Neural crest cell (in vitro differentiated cells): ENCODE measurements around the gene ALDH3A2. TPM values are rescaled to one million over a fixed set of nuclear protein-coding genes. Genes with fewer than 3 reads are reported as not detected.

Source experiments
- DNase-seq: peaks from one replicate; pipeline ENCODE4 v3.0.0; 2021; ENCODE audit warnings: low read depth, mixed read lengths, low spot score
- H3K27ac Mint-ChIP-seq: one replicate; pipeline ENCODE4 v1.8.0; 2021; ENCODE audit warnings: mild to moderate bottlenecking, mixed read lengths; ENCODE audit not compliant: unreplicated experiment
- H3K27me3 Mint-ChIP-seq: 2 replicates; pipeline ENCODE4 v1.8.0; 2021; ENCODE audit warnings: low read depth, mild to moderate bottlenecking, mixed read lengths
- H3K36me3 Mint-ChIP-seq: 2 replicates; pipeline ENCODE4 v1.8.0; 2021; ENCODE audit warnings: low read depth, mild to moderate bottlenecking, mixed read lengths
- H3K4me1 Mint-ChIP-seq: 2 replicates; pipeline ENCODE4 v1.8.0; 2021; ENCODE audit warnings: mixed read lengths
- H3K4me3 Mint-ChIP-seq: one replicate; pipeline ENCODE4 v1.8.0; 2021; ENCODE audit warnings: mild to moderate bottlenecking, mixed read lengths
- H3K9me3 Mint-ChIP-seq: 2 replicates; pipeline ENCODE4 v1.8.0; 2021; ENCODE audit warnings: mixed read lengths
- CTCF ChIP-seq: fragments of 200-600 bp; sonication (generic); conservative IDR thresholded peaks from 2 replicates; pipeline ENCODE4 v1.5.0; 2021; ENCODE audit warnings: antibody characterized with exemption, mild to moderate bottlenecking
- total RNA-seq: library from RNA; stranded (reverse); gene quantifications from 2 replicates; pipeline ENCODE4 v1.2.1, GENCODE V29; 2021

Gene ALDH3A2
- total RNA-seq, 1 donor from 2014 or later: 53.4 TPM

GRCh38 chr17:19644493-19645210, 3.9 kb upstream of the ALDH3A2 start:
- no peaks in the 10 kb centered on the region for H3K36me3 Mint-ChIP-seq
- no peak overlapping the region for H3K27ac Mint-ChIP-seq
- H3K9me3 Mint-ChIP-seq: no peaks in the 10 kb centered on the region
- H3K27me3 Mint-ChIP-seq: peaks cover 13% of the 10 kb centered on the region
- peaks cover 21% of the 10 kb centered on the region for H3K4me1 Mint-ChIP-seq
- no peak for DNase-seq
- H3K4me3 Mint-ChIP-seq: peak overlapping the region; percentile 29
- TF ChIP-seq CTCF: no peak

- H3K4me3 Mint-ChIP-seq: peak overlapping the region; percentile 84
Observed at GRCh38 chr17:19645734-19646201, 2.8 kb upstream of the ALDH3A2 start.

GRCh38 chr17:19646788-19647696, 1.5 kb upstream of the ALDH3A2 start:
- Mint-ChIP-seq H3K27me3 (peaks cover 7% of the 10 kb centered on the region), H3K36me3 (no peaks in the 10 kb centered on the region), H3K4me1 (peaks cover 29% of the 10 kb centered on the region), H3K9me3 (no peaks in the 10 kb centered on the region), H3K27ac (peak overlapping the region; percentile 98), H3K4me3 (peak overlapping the region; percentile 91)
- TF ChIP-seq CTCF: no peak
- no peak for DNase-seq

More at GRCh38 chr17:19645734-19646201, 2.8 kb upstream of the ALDH3A2 start:
- Mint-ChIP-seq H3K36me3 (no peaks in the 10 kb centered on the region), H3K4me1 (peaks cover 26% of the 10 kb centered on the region), H3K27me3 (peaks cover 13% of the 10 kb centered on the region), H3K27ac (no peak overlapping the region), H3K9me3 (no peaks in the 10 kb centered on the region)
- TF ChIP-seq CTCF: peak; percentile 63
- DNase-seq: peak; percentile 35

GRCh38 chr17:19647697-19648474, 665 bp upstream of the ALDH3A2 start:
- peak overlapping the region; percentile 98 for H3K27ac Mint-ChIP-seq
- TF ChIP-seq CTCF: no peak
- DNase-seq: no peak
- peak overlapping the region; percentile 91 for H3K4me3 Mint-ChIP-seq
- peaks cover 29% of the 10 kb centered on the region for H3K4me1 Mint-ChIP-seq
- no peaks in the 10 kb centered on the region for H3K9me3 Mint-ChIP-seq
- H3K27me3 Mint-ChIP-seq: peaks cover 4% of the 10 kb centered on the region
- peaks cover 3% of the 10 kb centered on the region for H3K36me3 Mint-ChIP-seq

GRCh38 chr17:19649274-19649541, 657 bp downstream of the ALDH3A2 start:
- no peaks in the 10 kb centered on the region for H3K9me3 Mint-ChIP-seq
- TF ChIP-seq CTCF: no peak
- no peak for DNase-seq
- no peaks in the 10 kb centered on the region for H3K27me3 Mint-ChIP-seq
- peaks cover 12% of the 10 kb centered on the region for H3K36me3 Mint-ChIP-seq
- peaks cover 29% of the 10 kb centered on the region for H3K4me1 Mint-ChIP-seq
- peak overlapping the region; percentile 92 for H3K27ac Mint-ChIP-seq
- peak overlapping the region; percentile 91 for H3K4me3 Mint-ChIP-seq
